Stimulated activated CD4-positive, alpha-beta T cell treated with anti-CD3 and anti-CD28 coated beads, Interleukin-2, amount 100 ng/mL, for 24 hours (primary cell): ENCODE measurements around the gene SOX5.
"Not testable (repeated sequence)": the region's sequence is repeated elsewhere in the genome, so short reads cannot be mapped to it uniquely, and the experiment has no call there.

Experiments
- DNase-seq, 2 donors: peaks; one replicate each; pipeline ENCODE4 v3.0.0-alpha.2; 2020

Gene SOX5

GRCh38 chr12:23533699-23534098, 415.8 kb downstream of the SOX5 start:
- DNase-seq: no peak

- no peak for DNase-seq
Measured at GRCh38 chr12:23533265-23533664, 416.2 kb downstream of the SOX5 start.

DNA sequence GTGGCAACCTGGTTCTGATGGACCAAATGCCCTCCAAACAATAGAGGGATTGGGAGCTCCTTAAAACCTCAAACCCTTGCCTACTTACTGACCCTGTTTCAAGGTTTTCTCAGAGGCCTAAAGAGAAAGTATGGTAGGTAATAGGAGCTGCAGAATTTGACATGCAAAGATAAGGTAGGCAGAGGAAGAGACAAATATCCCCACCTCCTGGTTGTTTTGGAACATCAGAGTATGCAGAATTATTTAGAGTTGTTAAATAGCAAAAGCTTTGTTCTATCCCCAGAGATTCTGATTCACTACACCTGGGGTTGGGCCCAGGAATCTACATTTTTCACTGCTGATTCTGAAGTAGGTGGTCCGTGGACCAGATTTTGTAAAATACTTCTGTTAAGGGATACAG, 421.2 kb downstream of the SOX5 start:
- DNase-seq: no peak

DNA sequence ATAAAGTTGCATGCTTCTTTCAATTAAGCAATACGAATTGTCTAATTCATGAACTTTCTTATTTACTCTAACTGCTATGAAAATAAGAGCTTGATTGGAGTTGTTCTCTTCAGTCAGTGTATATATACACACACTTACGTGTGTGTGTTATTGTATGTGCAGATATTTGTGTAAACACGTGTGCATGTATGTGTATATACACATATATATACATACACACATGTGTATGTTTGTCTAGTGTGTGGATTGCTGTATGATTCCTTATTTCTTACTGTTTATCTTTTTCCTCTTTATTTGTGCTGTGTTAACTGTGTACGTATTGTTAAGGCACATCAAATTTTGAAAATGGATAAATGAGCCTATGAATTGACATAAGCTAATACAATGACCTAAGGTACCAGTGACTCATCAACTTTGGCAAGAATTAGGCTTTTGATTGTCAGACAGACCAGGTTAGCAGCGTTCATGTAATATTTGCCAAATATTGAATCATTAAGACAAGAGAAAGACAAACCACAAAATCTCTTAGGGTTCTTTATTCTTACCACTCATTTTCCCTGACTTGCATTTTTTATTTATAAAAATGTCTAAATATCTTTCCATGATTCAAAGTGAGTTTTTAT, 423.9 kb downstream of the SOX5 start:
- DNase-seq: no peak

GRCh38 chr12:23523339-23523738, 426.1 kb downstream of the SOX5 start:
- no peak for DNase-seq

DNA sequence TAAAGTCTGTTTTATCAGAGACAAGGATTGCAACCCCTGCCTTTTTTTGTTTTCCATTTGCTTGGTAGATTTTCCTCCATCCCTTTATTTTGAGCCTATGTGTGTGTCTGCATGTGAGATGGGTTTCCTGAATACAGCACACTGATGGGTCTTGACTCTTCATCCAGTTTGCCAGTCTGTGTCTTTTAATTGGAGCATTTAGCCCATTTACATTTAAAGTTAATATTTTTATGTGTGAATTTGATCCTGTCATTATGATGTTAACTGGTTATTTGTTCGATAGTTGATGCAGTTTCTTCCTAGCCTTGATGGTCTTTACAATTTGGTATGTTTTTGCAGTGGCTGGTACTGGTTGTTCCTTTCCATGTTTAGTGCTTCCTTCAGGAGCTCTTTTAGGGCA, 430.0 kb downstream of the SOX5 start:
- DNase-seq: not testable (repeated sequence)

DNA sequence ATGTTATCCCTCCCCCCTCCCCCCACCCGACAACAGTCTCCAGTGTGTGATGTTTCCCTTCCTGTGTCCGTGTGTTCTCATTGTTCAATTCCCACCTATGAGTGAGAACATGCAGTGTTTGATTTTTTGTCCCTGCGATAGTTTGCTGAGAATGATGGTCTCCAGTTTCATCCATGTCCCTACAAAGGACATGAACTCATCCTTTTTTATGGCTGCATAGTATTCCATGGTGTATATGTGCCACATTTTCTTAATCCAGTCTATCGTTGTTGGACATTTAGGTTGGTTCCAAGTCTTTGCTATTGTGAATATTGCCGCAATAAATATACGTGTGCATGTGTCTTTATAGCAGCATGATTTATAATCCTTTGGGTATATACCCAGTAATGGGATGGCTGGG, 433.7 kb downstream of the SOX5 start:
- not testable (repeated sequence) for DNase-seq

DNA sequence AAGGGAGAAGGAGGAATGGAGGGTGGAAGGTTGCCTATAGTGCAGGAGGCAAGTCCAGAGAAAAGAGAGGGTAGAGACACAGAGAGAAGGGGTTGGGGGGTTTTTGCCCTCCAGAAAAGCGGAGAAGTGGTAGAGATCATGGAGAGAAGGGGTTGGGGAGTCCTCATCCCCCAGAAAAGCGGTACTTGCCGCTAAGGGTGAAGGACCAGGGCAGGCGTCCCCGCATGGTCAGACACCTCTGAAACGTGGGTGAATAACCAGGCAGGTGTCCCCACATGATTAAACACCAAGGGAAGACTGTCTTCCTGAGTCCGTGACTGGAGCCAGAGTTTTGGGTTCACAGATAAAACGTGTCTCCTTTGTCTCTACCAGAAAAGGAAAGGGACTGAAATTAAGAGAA, 439.0 kb downstream of the SOX5 start:
- no peak for DNase-seq

DNA sequence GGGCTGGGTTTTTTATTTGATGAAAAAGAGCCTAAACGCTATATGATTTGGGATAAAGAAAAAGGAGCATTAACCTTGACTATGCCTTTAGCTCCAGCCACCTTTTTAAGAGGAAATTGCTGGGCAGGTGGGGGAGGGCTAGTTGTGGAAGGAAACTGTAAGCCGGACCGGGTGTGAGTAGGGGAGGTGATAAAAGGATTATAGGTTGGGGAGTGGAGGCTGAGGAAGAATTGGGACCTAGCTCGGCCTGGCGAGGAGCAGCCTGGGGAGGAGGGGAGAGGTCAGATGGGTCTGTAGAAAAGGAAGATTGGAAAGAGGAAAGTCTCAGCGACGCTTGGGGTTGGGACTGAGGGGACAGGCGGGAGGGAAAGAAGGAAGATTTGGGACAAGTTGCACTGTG, 439.6 kb downstream of the SOX5 start:
- not testable (repeated sequence) for DNase-seq

- DNase-seq: not testable (repeated sequence)
Measured at GRCh38 chr12:23507785-23508184, 441.7 kb downstream of the SOX5 start.

DNA sequence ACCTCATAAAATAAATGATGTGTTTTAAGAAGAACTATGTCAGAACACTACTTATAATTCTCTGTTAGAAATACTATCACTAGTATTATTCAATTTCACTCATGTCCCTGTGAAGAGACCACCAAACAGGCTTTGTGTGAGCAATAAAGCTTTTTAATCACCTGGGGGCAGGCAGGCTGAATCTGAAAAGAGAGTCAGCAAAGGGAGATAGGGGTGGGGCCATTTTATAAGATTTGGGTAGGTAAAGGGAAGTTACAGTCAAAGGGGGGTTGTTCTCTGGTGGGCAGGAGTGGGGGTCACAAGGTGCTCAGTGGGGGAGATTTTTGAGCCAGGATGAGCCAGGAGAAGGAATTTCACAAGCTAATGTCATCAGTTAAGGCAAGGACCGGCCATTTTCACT, 443.7 kb downstream of the SOX5 start:
- not testable (repeated sequence) for DNase-seq

GRCh38 chr12:23504641-23505399, 444.6 kb downstream of the SOX5 start:
- DNase-seq: no peak

GRCh38 chr12:23504043-23504442, 445.4 kb downstream of the SOX5 start:
- DNase-seq: no peak

- DNase-seq: no peak
Measured at GRCh38 chr12:23503544-23503943, 445.9 kb downstream of the SOX5 start.

DNA sequence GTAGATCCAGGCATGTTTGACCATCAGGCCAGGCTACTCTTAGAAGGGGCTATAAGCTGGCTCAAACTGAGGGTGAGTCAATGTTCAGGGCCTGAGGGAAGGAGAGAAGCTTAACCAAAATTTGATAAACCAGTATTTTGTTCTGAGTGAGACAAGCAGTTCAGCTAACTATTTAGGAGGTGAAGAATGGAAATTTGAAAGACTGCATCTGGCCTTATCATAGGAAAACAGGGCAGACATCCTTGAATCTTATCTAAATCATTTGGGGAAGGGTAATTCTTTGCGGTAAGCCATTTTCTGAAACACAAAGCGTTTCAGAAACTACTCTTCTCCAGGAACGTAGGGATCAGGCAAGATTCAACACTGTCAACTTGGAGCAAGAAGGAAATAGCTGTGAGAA, 447.2 kb downstream of the SOX5 start:
- DNase-seq: no peak

DNA sequence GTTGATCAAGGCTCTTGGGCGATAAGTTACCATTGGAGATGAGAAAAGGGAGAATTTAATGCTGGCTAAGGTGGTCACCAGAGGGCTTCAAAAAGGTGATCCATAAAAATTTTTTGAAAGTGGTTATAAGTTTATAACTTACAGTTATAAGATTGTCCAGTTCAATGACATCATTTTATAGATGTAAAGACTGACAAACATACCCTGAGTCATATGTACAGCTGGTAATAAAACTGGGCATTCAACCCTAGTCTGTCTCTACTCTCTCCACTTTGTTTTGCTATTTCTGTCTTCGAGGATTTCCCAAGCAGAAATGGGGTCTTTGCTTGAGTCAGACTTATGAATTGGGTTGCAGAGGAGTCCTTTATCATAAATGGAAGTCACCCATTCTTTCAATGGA, 454.0 kb downstream of the SOX5 start:
- DNase-seq: no peak

DNA sequence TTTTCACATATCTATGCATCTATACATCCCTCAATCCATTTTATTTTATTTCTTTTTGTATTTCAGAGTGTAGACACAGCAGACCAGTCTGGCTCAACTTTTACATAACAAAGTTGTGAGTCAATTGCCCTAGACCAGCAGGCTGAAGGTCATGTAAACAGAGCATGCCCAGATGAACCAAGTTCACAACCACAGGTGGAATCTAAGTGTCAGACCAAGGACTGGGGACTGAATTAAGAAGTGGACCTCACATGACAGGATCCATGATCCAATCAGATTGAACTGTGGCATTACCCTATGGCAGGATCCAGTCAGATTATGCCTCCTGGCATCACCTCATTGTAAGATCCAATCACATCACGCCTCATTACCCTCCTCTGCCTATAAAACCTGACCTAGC, 455.8 kb downstream of the SOX5 start:
- DNase-seq: no peak

- not testable (repeated sequence) for DNase-seq
Measured at GRCh38 chr12:23491029-23491428, 458.4 kb downstream of the SOX5 start.

GRCh38 chr12:23488130-23488529, 461.3 kb downstream of the SOX5 start:
- no peak for DNase-seq

- DNase-seq: no peak
Measured at GRCh38 chr12:23484238-23484637, 465.2 kb downstream of the SOX5 start.

DNA sequence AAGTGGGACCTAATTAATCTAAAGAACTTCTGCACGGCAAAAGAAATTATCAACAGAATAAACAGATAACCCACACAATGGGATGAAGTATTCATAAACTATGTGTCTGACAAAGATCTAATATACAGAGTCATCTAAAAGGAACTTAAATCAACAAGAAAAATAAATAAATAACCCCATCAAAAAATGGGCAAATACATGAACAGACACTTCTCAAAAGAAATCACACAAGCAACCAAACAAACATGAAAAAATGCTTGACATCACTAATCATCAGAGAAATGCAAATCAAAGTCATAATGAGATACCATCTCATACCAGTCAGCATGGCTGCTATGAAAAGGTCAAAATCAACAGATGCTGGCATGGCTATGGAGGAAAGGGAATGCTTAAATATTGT, 466.9 kb downstream of the SOX5 start:
- DNase-seq: no peak
